HepG2 (cell line): ENCODE results near the gene CIB2. TPM values are rescaled to one million over a fixed set of nuclear protein-coding genes. Genes with fewer than 3 reads are reported as not detected.

ENCODE experiments used
- DMTF1 ChIP-seq: sonication (generic); formaldehyde crosslinking; IDR thresholded peaks from 2 replicates; pipeline ENCODE4 v1.4.0; 2020; ENCODE audit warnings: mild to moderate bottlenecking, missing genetic modification reagents
- EEA1 ChIP-seq: sonication (generic); formaldehyde crosslinking; IDR thresholded peaks from 2 replicates; pipeline ENCODE4 v1.5.1; 2020; ENCODE audit warnings: mild to moderate bottlenecking, missing genetic modification reagents, borderline replicate concordance
- KDM6A ChIP-seq: IDR thresholded peaks from 2 replicates; pipeline ENCODE4 v1.6.1; 2016; ENCODE audit warnings: low read depth
- MTA3 ChIP-seq: sonication (generic); formaldehyde crosslinking; IDR thresholded peaks from 2 replicates; pipeline ENCODE4 v1.4.0; 2020; ENCODE audit warnings: missing genetic modification reagents
- NBN ChIP-seq: fragments of 450-650 bp; conservative IDR thresholded peaks from 2 replicates; pipeline ENCODE4 v1.6.1; 2017
- PAX8 ChIP-seq: sonication (generic); formaldehyde crosslinking; IDR thresholded peaks from 2 replicates; pipeline ENCODE4 v1.8.0; 2022; ENCODE audit warnings: mild to moderate bottlenecking, missing genetic modification reagents, borderline replicate concordance
- SKI ChIP-seq: fragments of 450-650 bp; IDR thresholded peaks from one replicate; pipeline ENCODE4 v1.6.1; 2018; ENCODE audit warnings: mild to moderate bottlenecking; ENCODE audit not compliant: partially characterized antibody
- ZFP62 ChIP-seq: sonication (generic); formaldehyde crosslinking; IDR thresholded peaks from 2 replicates; pipeline ENCODE4 v1.4.0; 2020; ENCODE audit warnings: missing genetic modification reagents
- ZFP90 ChIP-seq: sonication (generic); formaldehyde crosslinking; IDR thresholded peaks from 2 replicates; pipeline ENCODE4 v1.8.0; 2022; ENCODE audit warnings: missing genetic modification reagents, mild to moderate bottlenecking, inconsistent platforms, borderline replicate concordance
- ZNF24 ChIP-seq: fragments of 450-650 bp; IDR thresholded peaks from 2 replicates; pipeline ENCODE4 v1.6.1; 2017; ENCODE audit warnings: antibody characterized with exemption, mild to moderate bottlenecking
- ZNF253 ChIP-seq: sonication (generic); formaldehyde crosslinking; IDR thresholded peaks from 2 replicates; pipeline ENCODE4 v1.8.0; 2022; ENCODE audit warnings: mild to moderate bottlenecking, missing genetic modification reagents, borderline replicate concordance
- ZNF431 ChIP-seq: sonication (generic); formaldehyde crosslinking; IDR thresholded peaks from 2 replicates; pipeline ENCODE4 v1.9.0; 2022; ENCODE audit warnings: missing genetic modification reagents, low read depth, mild to moderate bottlenecking, borderline replicate concordance
- polyA plus RNA-seq, 8 experiments: library from polyadenylated mRNA; depleted of rRNA in 3 of 8; stranded (reverse) in 7 of 8; unstranded in 1 of 8; fragments of >200 nt; fragmentation: Illumina TruSeq in 4 of 8; extraction: Trizol in 4 of 8; gene quantifications; 2 replicates each; pipeline versions ENCODE4 v1.2.1 to v1.2.3, GENCODE V29; 2011 to 2016; ENCODE audit warnings: low read depth in 4 of 8, missing spikeins in 1 of 8, mixed read lengths in 1 of 8; ENCODE audit not compliant: insufficient read depth in 1 of 8
- total RNA-seq, 5 experiments: library from RNA; depleted of rRNA; stranded (reverse); fragments of >200 nt; fragmentation: Illumina TruSeq; extraction: Trizol; gene quantifications; 2 replicates each; pipeline ENCODE4 v1.2.3, GENCODE V29; 2016; ENCODE audit warnings: low read depth in 1 of 5
- TF ChIP-seq, protein P1 (sequence below): sonication (generic); formaldehyde crosslinking; IDR thresholded peaks from 2 replicates; pipeline ENCODE4 v1.5.1; 2020; ENCODE audit warnings: missing genetic modification reagents, mild to moderate bottlenecking, borderline replicate concordance
- TF ChIP-seq, protein P2 (sequence below): sonication (generic); formaldehyde crosslinking; IDR thresholded peaks from 2 replicates; pipeline ENCODE4 v1.4.0; 2020; ENCODE audit warnings: mild to moderate bottlenecking, missing genetic modification reagents
- TF ChIP-seq, protein P3 (sequence below): sonication (generic); formaldehyde crosslinking; IDR thresholded peaks from 2 replicates; pipeline ENCODE4 v1.4.0; 2020; ENCODE audit warnings: missing genetic modification reagents, borderline replicate concordance
- TF ChIP-seq, protein P4 (sequence below): sonication (generic); formaldehyde crosslinking; IDR thresholded peaks from 2 replicates; pipeline ENCODE4 v1.4.0; 2020; ENCODE audit warnings: missing genetic modification reagents

Gene CIB2
- total and polyA plus RNA-seq, 2 of the 13 experiments (the other 11 are each of a cell fraction or from before 2014, with no cell fraction given), result 1.4 to 1.5 TPM

GRCh38 chr15:78131295-78132061 lies at the start of gene CIB2 (continued):
- TF ChIP-seq DMTF1 (CRISPR knock-in tag) (no peak), ZNF253 (CRISPR knock-in tag) (no peak), SKI (peak; percentile 57), EEA1 (CRISPR knock-in tag) (no peak), ZNF431 (no peak), KDM6A (no peak), NBN (no peak), ZFP62 (CRISPR knock-in tag) (no peak), MTA3 (CRISPR knock-in tag) (no peak), ZNF24 (no peak), PAX8 (no peak; the same call in 1 of the 2 replicates), ZFP90 (0 out of 2 replicates have a peak, but pooled peaks have one; percentile 47)
- TF ChIP-seq, protein P1, sequence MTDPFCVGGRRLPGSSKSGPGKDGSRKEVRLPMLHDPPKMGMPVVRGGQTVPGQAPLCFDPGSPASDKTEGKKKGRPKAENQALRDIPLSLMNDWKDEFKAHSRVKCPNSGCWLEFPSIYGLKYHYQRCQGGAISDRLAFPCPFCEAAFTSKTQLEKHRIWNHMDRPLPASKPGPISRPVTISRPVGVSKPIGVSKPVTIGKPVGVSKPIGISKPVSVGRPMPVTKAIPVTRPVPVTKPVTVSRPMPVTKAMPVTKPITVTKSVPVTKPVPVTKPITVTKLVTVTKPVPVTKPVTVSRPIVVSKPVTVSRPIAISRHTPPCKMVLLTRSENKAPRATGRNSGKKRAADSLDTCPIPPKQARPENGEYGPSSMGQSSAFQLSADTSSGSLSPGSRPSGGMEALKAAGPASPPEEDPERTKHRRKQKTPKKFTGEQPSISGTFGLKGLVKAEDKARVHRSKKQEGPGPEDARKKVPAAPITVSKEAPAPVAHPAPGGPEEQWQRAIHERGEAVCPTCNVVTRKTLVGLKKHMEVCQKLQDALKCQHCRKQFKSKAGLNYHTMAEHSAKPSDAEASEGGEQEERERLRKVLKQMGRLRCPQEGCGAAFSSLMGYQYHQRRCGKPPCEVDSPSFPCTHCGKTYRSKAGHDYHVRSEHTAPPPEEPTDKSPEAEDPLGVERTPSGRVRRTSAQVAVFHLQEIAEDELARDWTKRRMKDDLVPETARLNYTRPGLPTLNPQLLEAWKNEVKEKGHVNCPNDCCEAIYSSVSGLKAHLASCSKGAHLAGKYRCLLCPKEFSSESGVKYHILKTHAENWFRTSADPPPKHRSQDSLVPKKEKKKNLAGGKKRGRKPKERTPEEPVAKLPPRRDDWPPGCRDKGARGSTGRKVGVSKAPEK (CRISPR knock-in tag), result no peak
- TF ChIP-seq, protein P2, sequence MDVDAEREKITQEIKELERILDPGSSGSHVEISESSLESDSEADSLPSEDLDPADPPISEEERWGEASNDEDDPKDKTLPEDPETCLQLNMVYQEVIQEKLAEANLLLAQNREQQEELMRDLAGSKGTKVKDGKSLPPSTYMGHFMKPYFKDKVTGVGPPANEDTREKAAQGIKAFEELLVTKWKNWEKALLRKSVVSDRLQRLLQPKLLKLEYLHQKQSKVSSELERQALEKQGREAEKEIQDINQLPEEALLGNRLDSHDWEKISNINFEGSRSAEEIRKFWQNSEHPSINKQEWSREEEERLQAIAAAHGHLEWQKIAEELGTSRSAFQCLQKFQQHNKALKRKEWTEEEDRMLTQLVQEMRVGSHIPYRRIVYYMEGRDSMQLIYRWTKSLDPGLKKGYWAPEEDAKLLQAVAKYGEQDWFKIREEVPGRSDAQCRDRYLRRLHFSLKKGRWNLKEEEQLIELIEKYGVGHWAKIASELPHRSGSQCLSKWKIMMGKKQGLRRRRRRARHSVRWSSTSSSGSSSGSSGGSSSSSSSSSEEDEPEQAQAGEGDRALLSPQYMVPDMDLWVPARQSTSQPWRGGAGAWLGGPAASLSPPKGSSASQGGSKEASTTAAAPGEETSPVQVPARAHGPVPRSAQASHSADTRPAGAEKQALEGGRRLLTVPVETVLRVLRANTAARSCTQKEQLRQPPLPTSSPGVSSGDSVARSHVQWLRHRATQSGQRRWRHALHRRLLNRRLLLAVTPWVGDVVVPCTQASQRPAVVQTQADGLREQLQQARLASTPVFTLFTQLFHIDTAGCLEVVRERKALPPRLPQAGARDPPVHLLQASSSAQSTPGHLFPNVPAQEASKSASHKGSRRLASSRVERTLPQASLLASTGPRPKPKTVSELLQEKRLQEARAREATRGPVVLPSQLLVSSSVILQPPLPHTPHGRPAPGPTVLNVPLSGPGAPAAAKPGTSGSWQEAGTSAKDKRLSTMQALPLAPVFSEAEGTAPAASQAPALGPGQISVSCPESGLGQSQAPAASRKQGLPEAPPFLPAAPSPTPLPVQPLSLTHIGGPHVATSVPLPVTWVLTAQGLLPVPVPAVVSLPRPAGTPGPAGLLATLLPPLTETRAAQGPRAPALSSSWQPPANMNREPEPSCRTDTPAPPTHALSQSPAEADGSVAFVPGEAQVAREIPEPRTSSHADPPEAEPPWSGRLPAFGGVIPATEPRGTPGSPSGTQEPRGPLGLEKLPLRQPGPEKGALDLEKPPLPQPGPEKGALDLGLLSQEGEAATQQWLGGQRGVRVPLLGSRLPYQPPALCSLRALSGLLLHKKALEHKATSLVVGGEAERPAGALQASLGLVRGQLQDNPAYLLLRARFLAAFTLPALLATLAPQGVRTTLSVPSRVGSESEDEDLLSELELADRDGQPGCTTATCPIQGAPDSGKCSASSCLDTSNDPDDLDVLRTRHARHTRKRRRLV (CRISPR knock-in tag), result no peak
- TF ChIP-seq, protein P3, sequence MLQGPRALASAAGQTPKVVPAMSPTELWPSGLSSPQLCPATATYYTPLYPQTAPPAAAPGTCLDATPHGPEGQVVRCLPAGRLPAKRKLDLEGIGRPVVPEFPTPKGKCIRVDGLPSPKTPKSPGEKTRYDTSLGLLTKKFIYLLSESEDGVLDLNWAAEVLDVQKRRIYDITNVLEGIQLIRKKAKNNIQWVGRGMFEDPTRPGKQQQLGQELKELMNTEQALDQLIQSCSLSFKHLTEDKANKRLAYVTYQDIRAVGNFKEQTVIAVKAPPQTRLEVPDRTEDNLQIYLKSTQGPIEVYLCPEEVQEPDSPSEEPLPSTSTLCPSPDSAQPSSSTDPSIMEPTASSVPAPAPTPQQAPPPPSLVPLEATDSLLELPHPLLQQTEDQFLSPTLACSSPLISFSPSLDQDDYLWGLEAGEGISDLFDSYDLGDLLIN (CRISPR knock-in tag), result 0 out of 2 replicates have a peak, but pooled peaks have one; percentile 55
- TF ChIP-seq, protein P4, sequence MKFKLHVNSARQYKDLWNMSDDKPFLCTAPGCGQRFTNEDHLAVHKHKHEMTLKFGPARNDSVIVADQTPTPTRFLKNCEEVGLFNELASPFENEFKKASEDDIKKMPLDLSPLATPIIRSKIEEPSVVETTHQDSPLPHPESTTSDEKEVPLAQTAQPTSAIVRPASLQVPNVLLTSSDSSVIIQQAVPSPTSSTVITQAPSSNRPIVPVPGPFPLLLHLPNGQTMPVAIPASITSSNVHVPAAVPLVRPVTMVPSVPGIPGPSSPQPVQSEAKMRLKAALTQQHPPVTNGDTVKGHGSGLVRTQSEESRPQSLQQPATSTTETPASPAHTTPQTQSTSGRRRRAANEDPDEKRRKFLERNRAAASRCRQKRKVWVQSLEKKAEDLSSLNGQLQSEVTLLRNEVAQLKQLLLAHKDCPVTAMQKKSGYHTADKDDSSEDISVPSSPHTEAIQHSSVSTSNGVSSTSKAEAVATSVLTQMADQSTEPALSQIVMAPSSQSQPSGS, result no peak
